ENCODE results near the gene B3GNT2. TPM values are rescaled to one million over a fixed set of nuclear protein-coding genes. Genes with fewer than 3 reads are reported as not detected.

B3GNT2 gene
- total RNA-seq, 4 donors from 2014 or later = 28.1 to 41.6 (median 38.4) TPM

GRCh38 chr2:62250239-62250638, 54.3 kb downstream of the B3GNT2 start:
- Histone ChIP-seq H3K4me1 (no peaks in the 10 kb centered on the region), H3K4me3 (no peak overlapping the region), H3K27ac (no peak overlapping the region), H3K36me3 (no peaks in the 10 kb centered on the region), H3K27me3 (no peaks in the 10 kb centered on the region), H3K9me3 (no peaks in the 10 kb centered on the region)
- no peak for DNase-seq
- in situ Hi-C loops (cut with MboI; ENCODE audit: low pct_ligation_motif_present in 1 of 4, low pct_unique_long_range_greater_than_20kb in 1 of 4, low sequenced_read_pairs in 3 of 4) (no loop called here), intact Hi-C loops (cut with DNase I; ENCODE audit: low total_unique reads) (no loop called here)
- WGBS, 2 donors (ENCODE audit: low coverage in 1 of 2) = 83 to 91% methylated on average over 1 to 4 of the region's 4 CpGs
- TF ChIP-seq POLR2AphosphoS5 (IDR thresholded peaks at IDR 0.05) (no peak), POLR2A (IDR thresholded peaks at IDR 0.05) (no peak), EP300 (IDR thresholded peaks at IDR 0.05; ENCODE audit: low read depth) (no peak), CTCF (IDR thresholded peaks at IDR 0.05) (no peak)

GRCh38 chr2:62254424-62255266, 58.7 kb downstream of the B3GNT2 start:
- no peak for TF ChIP-seq POLR2AphosphoS5 (IDR thresholded peaks at IDR 0.05)
- no peak for TF ChIP-seq CTCF (IDR thresholded peaks at IDR 0.05)
- no peak for TF ChIP-seq POLR2A (IDR thresholded peaks at IDR 0.05)
- TF ChIP-seq EP300 (IDR thresholded peaks at IDR 0.05; ENCODE audit: low read depth) = no peak
- H3K27ac ChIP-seq = no peak overlapping the region
- H3K4me3 ChIP-seq = no peak overlapping the region
- no peaks in the 10 kb centered on the region for H3K9me3 ChIP-seq
- no peaks in the 10 kb centered on the region for H3K27me3 ChIP-seq
- in situ Hi-C loops (cut with MboI; ENCODE audit: low pct_ligation_motif_present in 1 of 4, low pct_unique_long_range_greater_than_20kb in 1 of 4, low sequenced_read_pairs in 3 of 4) = no loop called here
- intact Hi-C loops (cut with DNase I; ENCODE audit: low total_unique reads) = no loop called here
- H3K4me1 ChIP-seq = no peaks in the 10 kb centered on the region
- DNase-seq = no peak
- no peaks in the 10 kb centered on the region for H3K36me3 ChIP-seq
- 100% methylated on average over 1 of the region's 1 CpG for WGBS, 2 donors (ENCODE audit: low coverage in 1 of 2)

GRCh38 chr2:62257466-62257865, 61.6 kb downstream of the B3GNT2 start:
- in situ Hi-C loops (cut with MboI; ENCODE audit: low pct_ligation_motif_present in 1 of 4, low pct_unique_long_range_greater_than_20kb in 1 of 4, low sequenced_read_pairs in 3 of 4) (no loop called here), intact Hi-C loops (cut with DNase I; ENCODE audit: low total_unique reads) (no loop called here)
- no peak overlapping the region for H3K27ac ChIP-seq
- H3K27me3 ChIP-seq = no peaks in the 10 kb centered on the region
- no peak for DNase-seq
- no peaks in the 10 kb centered on the region for H3K9me3 ChIP-seq
- 95 to 100% methylated on average over 3 to 4 of the region's 4 CpGs for WGBS, 2 donors (ENCODE audit: low coverage in 1 of 2)
- H3K36me3 ChIP-seq = no peaks in the 10 kb centered on the region
- H3K4me3 ChIP-seq = no peak overlapping the region
- TF ChIP-seq POLR2AphosphoS5 (IDR thresholded peaks at IDR 0.05) = no peak
- no peak for TF ChIP-seq EP300 (IDR thresholded peaks at IDR 0.05; ENCODE audit: low read depth)
- TF ChIP-seq CTCF (IDR thresholded peaks at IDR 0.05) = no peak
- TF ChIP-seq POLR2A (IDR thresholded peaks at IDR 0.05) = no peak
- H3K4me1 ChIP-seq = no peaks in the 10 kb centered on the region

GRCh38 chr2:62263076-62263715, 67.3 kb downstream of the B3GNT2 start:
- Histone ChIP-seq H3K4me1 (no peaks in the 10 kb centered on the region), H3K27ac (no peak overlapping the region), H3K36me3 (no peaks in the 10 kb centered on the region), H3K4me3 (no peak overlapping the region), H3K27me3 (no peaks in the 10 kb centered on the region), H3K9me3 (no peaks in the 10 kb centered on the region)
- no peak for DNase-seq
- intact Hi-C loops (cut with DNase I; ENCODE audit: low total_unique reads) = no loop called here
- 57 to 60% methylated on average over 6 of the region's 6 CpGs for WGBS, 2 donors (ENCODE audit: low coverage in 1 of 2)
- in situ Hi-C loops (cut with MboI; ENCODE audit: low pct_ligation_motif_present in 1 of 4, low pct_unique_long_range_greater_than_20kb in 1 of 4, low sequenced_read_pairs in 3 of 4) = no loop called here
- TF ChIP-seq POLR2AphosphoS5 (IDR thresholded peaks at IDR 0.05) (no peak), EP300 (IDR thresholded peaks at IDR 0.05; ENCODE audit: low read depth) (no peak), CTCF (IDR thresholded peaks at IDR 0.05) (no peak), POLR2A (IDR thresholded peaks at IDR 0.05) (no peak)
